ENCODE results near the gene CTDSPL. TPM values are rescaled to one million over a fixed set of nuclear protein-coding genes. Genes with fewer than 3 reads are reported as not detected.

CTDSPL gene
- total and polyA plus RNA-seq, 10 of the 15 experiments (the other 5 are each of a cell fraction or from before 2014, with no cell fraction given) = 0.05 to 0.51 (median 0.18) TPM; not detected in 6

DNA sequence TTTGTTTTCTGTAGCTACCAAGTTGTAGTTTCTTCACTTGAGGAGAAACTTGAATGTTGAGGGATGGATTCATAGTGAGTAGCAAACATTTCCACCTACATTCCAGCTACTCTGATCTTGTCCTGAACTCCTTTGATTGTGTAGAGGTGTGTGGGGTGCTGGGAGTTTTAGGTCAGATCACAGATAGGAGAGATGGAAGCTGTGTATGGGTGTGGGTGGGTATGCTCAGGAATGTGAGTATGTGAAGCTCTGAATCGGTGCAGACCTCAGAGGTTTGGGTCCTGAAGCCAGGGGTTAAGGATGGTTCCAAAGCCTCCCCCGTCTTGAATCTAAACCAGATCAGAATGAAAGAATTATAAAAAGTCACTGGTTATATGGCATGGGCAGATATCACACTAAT is 76.3 kb downstream of the CTDSPL start:
- ChIA-PET POLR2A (no interaction called here), RAD21 (ENCODE audit: unreplicated experiment) (no interaction called here), SMC1A (ENCODE audit: uncharacterized antibody, unreplicated experiment) (interaction anchor here (0.6 kb wide), 1 partner anchor 256 kb away, joined by 3 read pairs; no protein-coding TSS in a partner anchor), CTCF (interaction anchor here (1.0 to 1.4 kb wide), 2 partner anchors 16 to 59 kb away, joined by 3 read pairs; no protein-coding TSS in a partner anchor)
- Histone ChIP-seq H3K79me2 (ENCODE audit: control insufficient read depth, insufficient read depth, low read length) (no peaks in the 10 kb centered on the region), H3K9ac (ENCODE audit: control insufficient read depth, insufficient read depth, low read length) (no peak overlapping the region), H3K4me3 (no peak overlapping the region), H3K27me3 (replicated peaks in 1 of 2; ENCODE audit: control insufficient read depth in 2 of 2, insufficient read depth in 2 of 2, low read length in 1 of 2) (peaks cover 0 to 2% of the 10 kb centered on the region in 2 experiments; a peak in 2 of 4 replicates), H3K4me2 (ENCODE audit: control insufficient read depth, insufficient read depth) (no peak overlapping the region), H3K4me1 (ENCODE audit: control insufficient read depth, insufficient read depth, low read length) (no peaks in the 10 kb centered on the region), H2AFZ (ENCODE audit: control insufficient read depth, low read depth, low read length) (no peak overlapping the region), H3K36me3 (ENCODE audit: control insufficient read depth in 2 of 2, insufficient read depth in 2 of 2, low read length in 1 of 2) (no peaks in the 10 kb centered on the region), H3K9me3 (replicated peaks; ENCODE audit: control insufficient read depth, insufficient read depth, low read length) (no peaks in the 10 kb centered on the region), H4K20me1 (ENCODE audit: control insufficient read depth, insufficient read depth) (no peaks in the 10 kb centered on the region), H3K27ac (ENCODE audit: control insufficient read depth, insufficient read depth) (no peak overlapping the region)
- WGBS (ENCODE audit: insufficient coverage, insufficient replicate concordance, low lambda C conversion rate, missing lambda C conversion rate) = 0% methylated on average over 2 of the region's 2 CpGs
- no TSS peak for BruUV-seq (replicated peaks)
- FAIRE-seq (no peak), ATAC-seq (no peak), DNase-seq (ENCODE audit: low read depth, low spot score) (no peak)
- TF ChIP-seq RB1 (IDR thresholded peaks at IDR 0.05; ENCODE audit: borderline replicate concordance) (no peak), SUZ12 (IDR thresholded peaks at IDR 0.05; ENCODE audit: unreplicated experiment) (no peak), MYB (IDR thresholded peaks at IDR 0.05; ENCODE audit: borderline replicate concordance, low read depth, low read length) (no peak), POU2F2 (IDR thresholded peaks at IDR 0.05; ENCODE audit: borderline replicate concordance, low read depth, low read length) (no peak), NFYB (IDR thresholded peaks at IDR 0.05; ENCODE audit: insufficient read depth, low read depth, low read length) (no peak), BHLHE40 (IDR thresholded peaks at IDR 0.05; ENCODE audit: borderline replicate concordance in 1 of 2, low read depth in 2 of 2, low read length in 1 of 2) (no peak), POLR2A (IDR thresholded peaks at IDR 0.05; ENCODE audit: low read depth, low read length) (no peak), BMI1 (IDR thresholded peaks at IDR 0.05; ENCODE audit: borderline replicate concordance) (no peak), RCOR1 (conservative IDR thresholded peaks at IDR 0.05; ENCODE audit: low read depth, low read length) (no peak), RUNX3 (IDR thresholded peaks at IDR 0.05; ENCODE audit: low read length) (no peak), ZNF274 (IDR thresholded peaks at IDR 0.05; ENCODE audit: insufficient read depth, insufficient read length) (no peak)
- TF ChIP-seq, protein P1, sequence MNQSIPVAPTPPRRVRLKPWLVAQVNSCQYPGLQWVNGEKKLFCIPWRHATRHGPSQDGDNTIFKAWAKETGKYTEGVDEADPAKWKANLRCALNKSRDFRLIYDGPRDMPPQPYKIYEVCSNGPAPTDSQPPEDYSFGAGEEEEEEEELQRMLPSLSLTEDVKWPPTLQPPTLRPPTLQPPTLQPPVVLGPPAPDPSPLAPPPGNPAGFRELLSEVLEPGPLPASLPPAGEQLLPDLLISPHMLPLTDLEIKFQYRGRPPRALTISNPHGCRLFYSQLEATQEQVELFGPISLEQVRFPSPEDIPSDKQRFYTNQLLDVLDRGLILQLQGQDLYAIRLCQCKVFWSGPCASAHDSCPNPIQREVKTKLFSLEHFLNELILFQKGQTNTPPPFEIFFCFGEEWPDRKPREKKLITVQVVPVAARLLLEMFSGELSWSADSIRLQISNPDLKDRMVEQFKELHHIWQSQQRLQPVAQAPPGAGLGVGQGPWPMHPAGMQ (IDR thresholded peaks at IDR 0.05; ENCODE audit: borderline replicate concordance) = no peak
- TF ChIP-seq, protein P2, sequence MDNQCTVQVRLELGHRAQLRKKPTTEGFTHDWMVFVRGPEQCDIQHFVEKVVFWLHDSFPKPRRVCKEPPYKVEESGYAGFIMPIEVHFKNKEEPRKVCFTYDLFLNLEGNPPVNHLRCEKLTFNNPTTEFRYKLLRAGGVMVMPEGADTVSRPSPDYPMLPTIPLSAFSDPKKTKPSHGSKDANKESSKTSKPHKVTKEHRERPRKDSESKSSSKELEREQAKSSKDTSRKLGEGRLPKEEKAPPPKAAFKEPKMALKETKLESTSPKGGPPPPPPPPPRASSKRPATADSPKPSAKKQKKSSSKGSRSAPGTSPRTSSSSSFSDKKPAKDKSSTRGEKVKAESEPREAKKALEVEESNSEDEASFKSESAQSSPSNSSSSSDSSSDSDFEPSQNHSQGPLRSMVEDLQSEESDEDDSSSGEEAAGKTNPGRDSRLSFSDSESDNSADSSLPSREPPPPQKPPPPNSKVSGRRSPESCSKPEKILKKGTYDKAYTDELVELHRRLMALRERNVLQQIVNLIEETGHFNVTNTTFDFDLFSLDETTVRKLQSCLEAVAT (IDR thresholded peaks at IDR 0.05) = no peak
- TF ChIP-seq, protein P3, sequence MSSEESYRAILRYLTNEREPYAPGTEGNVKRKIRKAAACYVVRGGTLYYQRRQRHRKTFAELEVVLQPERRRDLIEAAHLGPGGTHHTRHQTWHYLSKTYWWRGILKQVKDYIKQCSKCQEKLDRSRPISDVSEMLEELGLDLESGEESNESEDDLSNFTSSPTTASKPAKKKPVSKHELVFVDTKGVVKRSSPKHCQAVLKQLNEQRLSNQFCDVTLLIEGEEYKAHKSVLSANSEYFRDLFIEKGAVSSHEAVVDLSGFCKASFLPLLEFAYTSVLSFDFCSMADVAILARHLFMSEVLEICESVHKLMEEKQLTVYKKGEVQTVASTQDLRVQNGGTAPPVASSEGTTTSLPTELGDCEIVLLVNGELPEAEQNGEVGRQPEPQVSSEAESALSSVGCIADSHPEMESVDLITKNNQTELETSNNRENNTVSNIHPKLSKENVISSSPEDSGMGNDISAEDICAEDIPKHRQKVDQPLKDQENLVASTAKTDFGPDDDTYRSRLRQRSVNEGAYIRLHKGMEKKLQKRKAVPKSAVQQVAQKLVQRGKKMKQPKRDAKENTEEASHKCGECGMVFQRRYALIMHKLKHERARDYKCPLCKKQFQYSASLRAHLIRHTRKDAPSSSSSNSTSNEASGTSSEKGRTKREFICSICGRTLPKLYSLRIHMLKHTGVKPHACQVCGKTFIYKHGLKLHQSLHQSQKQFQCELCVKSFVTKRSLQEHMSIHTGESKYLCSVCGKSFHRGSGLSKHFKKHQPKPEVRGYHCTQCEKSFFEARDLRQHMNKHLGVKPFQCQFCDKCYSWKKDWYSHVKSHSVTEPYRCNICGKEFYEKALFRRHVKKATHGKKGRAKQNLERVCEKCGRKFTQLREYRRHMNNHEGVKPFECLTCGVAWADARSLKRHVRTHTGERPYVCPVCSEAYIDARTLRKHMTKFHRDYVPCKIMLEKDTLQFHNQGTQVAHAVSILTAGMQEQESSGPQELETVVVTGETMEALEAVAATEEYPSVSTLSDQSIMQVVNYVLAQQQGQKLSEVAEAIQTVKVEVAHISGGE (CRISPR knock-in tag; IDR thresholded peaks at IDR 0.05) = no peak
- TF ChIP-seq, protein P4, sequence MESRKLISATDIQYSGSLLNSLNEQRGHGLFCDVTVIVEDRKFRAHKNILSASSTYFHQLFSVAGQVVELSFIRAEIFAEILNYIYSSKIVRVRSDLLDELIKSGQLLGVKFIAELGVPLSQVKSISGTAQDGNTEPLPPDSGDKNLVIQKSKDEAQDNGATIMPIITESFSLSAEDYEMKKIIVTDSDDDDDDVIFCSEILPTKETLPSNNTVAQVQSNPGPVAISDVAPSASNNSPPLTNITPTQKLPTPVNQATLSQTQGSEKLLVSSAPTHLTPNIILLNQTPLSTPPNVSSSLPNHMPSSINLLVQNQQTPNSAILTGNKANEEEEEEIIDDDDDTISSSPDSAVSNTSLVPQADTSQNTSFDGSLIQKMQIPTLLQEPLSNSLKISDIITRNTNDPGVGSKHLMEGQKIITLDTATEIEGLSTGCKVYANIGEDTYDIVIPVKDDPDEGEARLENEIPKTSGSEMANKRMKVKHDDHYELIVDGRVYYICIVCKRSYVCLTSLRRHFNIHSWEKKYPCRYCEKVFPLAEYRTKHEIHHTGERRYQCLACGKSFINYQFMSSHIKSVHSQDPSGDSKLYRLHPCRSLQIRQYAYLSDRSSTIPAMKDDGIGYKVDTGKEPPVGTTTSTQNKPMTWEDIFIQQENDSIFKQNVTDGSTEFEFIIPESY (IDR thresholded peaks at IDR 0.05) = no peak
- TF ChIP-seq, protein P5, sequence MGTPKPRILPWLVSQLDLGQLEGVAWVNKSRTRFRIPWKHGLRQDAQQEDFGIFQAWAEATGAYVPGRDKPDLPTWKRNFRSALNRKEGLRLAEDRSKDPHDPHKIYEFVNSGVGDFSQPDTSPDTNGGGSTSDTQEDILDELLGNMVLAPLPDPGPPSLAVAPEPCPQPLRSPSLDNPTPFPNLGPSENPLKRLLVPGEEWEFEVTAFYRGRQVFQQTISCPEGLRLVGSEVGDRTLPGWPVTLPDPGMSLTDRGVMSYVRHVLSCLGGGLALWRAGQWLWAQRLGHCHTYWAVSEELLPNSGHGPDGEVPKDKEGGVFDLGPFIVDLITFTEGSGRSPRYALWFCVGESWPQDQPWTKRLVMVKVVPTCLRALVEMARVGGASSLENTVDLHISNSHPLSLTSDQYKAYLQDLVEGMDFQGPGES (IDR thresholded peaks at IDR 0.05) = no peak
- intact Hi-C loops (cut with micrococcal nuclease; ENCODE audit: unreplicated experiment) = no loop called here
- in situ Hi-C loops (cut with MboI) = no loop called here

Measured in GM12878 (cell line).